Hippocampal formation (tissue), 2 donors: ENCODE results near the gene FAM50A.
"Not testable (repeated sequence)": the region's sequence is repeated elsewhere in the genome, so short reads cannot be mapped to it uniquely, and the experiment has no call there.

Source experiments
- DNase-seq, 2 donors: peaks; one replicate each; lab custom pipeline; 2025; lab: John Stamatoyannopoulos, UW

Gene FAM50A, protein sequence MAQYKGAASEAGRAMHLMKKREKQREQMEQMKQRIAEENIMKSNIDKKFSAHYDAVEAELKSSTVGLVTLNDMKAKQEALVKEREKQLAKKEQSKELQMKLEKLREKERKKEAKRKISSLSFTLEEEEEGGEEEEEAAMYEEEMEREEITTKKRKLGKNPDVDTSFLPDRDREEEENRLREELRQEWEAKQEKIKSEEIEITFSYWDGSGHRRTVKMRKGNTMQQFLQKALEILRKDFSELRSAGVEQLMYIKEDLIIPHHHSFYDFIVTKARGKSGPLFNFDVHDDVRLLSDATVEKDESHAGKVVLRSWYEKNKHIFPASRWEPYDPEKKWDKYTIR

DNA sequence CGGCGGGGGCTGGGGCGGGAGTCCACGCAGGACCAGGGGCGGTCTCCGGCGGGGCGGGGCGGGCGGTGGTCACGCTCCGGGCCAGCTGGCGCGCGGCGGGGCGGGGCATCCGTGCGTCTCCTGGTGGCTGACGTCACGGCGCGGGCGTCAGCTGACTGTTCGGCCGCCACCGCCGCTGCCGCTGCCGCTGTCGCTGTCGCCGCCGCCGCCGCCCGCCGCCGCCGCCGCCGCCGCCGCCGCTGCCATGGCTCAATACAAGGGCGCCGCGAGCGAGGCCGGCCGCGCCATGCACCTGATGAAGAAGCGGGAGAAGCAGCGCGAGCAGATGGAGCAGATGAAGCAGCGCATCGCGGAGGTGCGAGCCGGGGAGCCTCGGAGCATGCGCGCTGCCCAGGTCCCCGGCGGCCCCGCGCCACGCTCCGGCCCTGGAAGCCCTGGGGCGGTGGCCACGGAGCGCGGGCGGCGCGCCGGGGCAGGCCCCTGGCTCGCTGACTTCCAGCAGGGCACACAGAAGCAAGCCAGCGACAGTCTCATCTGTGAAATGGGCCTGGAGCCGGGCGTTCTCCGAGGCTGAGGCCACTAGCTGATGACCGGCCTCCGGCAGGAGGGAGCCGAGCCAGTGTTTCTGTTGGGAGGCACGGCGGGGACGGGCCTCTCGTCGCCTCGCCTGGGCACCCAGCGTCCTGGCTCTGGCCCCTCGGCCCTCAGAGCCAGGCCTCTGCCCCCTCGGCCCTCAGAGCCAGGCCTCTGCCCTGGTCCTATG, at the start of gene FAM50A:
TSS of gene FAM50A (plus strand) at position 150 of the 763 bp plus-strand sequence. CDS start at position 245, 95 bp downstream.
- peak in 1 of 2 donors; percentile 47 for DNase-seq

DNA sequence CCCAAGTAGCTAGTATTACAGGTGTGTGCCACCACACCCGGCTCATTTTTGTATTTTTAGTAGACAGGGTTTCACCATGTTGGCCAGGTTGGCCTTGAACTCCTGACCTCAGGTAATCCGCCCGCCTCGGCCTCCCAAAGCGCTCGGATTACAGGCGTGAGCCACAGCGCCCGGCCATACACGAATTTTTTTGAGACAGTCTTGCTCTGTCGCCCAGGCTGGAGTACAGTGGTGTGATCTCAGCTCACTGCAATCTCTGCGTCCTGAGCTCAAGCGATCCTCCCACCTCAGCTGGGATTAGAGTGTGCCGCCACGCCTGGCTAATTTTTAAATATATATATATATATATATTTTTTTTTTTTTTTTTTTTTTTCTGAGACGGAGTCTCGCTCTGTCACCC, 47.6 kb upstream of the FAM50A start:
- DNase-seq: not testable (repeated sequence)

DNA sequence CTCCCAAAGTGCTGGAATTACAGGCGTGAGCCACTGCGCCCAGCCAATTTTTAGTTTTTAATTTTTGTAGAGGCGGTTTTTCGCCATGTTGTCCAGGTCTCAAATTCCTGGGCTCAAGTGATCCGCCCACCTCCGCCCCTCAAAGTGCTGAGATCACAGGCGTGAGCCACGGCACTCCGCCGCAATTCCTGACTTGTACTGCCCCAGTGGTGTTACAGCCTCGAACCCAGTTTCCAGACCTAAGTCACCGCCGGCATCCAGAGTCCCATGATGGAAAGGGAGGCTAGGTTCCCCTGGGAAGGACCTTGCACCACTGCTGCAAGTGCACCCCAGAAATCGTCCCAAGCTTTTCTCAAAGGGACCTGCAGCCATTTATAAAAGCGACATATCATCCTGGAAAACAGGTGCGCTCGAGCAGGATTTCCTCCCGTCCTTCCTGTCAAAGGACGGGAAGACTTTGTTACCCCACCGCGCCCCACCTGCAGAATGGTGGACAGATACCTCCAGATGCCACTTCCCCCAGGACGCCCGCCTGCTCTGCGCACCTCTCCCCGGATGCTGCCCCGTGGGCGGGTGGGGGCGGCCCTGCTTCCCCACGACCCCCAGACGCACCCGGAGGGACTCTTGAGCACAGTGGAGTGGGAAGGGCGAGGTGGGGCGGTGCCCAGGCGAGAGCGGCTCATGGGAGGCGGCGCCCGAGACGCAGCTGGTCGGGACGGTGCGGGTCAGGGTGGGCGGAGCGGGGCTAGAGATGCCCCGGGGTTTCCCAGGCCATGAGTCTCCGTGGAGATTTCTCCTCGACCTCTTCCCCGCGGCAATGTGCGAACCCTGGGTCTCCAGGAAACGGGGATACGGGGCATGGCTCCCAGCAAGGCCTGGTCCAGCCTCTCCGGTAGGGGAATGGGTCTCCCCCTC, 46.7 kb upstream of the FAM50A start:
- no peak for DNase-seq

DNA sequence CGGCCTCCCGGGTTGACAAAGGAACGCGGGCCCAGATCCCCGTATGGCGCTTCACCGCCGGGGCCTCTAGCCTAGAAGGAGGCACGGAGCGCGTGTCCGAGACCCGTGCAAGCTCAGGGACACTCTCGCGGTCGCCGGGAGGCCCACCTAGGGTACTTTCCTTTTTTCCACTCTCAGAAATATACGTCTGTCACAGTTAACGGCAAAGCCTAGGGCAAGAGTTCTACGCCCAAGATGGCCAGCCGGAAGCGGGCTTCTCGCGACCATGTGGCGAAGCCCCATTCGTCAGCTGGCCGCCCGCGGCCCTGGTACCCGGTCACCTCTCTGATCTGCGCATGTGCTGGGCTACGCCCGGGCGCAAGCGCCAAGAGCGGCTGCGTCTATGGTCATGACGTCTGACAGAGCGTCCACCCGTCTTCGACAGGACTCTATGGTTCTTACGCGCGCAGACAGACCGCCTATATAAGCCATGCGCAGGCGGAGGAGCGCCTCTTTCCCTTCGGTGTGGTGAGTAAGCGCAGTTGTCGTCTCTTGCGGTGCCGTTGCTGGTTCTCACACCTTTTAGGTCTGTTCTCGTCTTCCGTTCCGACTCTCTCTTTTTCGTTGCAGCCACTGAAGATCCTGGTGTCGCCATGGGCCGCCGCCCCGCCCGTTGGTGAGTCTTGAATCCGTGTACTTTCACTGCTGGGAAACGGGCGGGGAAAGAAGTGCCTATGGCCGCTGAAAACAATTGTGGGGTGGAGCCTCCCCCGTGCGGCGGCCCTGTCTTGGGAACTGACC, 45.9 kb upstream of the FAM50A start, which contains the start of gene RPL10:
TSS of gene RPL10 (plus strand) at position 490 of the 780 bp plus-strand sequence. CDS start at position 633, 143 bp downstream.
- DNase-seq: peak; percentile 88

DNA sequence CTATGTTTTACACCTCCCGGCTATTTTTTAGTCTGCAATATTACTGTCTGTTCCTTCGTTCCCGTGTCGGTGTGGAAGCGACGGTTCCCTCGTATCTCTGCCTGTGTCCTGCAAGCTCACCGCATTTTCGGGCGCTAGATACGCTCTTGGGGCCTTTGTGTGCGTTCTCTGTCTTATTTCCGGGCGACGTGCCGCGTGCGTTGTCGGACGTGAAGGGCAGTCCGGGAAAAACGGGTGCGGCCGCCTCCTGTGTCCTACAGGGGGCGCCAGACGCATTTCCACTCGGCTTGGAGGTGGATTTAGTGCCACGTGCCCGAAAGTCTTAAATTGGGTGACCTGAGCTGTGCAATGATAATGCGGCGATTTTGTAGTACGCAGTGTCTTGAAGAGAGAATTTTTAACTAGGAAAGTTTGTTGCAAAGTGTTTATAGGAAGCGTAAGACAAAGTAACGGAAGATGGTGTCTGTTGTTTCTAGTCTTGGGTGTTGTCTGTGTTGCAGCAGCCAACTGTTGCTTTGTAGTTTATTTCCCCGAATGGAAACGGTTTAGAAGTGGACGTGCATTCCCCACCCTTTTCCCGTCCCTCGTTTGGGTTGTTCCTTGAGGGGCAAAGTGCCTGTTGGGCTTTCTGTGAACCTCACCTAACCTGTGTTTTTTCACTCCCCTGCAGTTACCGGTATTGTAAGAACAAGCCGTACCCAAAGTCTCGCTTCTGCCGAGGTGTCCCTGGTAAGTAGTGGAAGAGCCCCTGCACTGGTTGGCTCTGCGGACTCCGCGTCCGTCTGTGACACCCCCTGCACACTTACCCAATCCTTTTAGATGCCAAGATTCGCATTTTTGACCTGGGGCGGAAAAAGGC, 45.0 kb upstream of the FAM50A start:
- DNase-seq: peak; percentile 20 to 57

DNA sequence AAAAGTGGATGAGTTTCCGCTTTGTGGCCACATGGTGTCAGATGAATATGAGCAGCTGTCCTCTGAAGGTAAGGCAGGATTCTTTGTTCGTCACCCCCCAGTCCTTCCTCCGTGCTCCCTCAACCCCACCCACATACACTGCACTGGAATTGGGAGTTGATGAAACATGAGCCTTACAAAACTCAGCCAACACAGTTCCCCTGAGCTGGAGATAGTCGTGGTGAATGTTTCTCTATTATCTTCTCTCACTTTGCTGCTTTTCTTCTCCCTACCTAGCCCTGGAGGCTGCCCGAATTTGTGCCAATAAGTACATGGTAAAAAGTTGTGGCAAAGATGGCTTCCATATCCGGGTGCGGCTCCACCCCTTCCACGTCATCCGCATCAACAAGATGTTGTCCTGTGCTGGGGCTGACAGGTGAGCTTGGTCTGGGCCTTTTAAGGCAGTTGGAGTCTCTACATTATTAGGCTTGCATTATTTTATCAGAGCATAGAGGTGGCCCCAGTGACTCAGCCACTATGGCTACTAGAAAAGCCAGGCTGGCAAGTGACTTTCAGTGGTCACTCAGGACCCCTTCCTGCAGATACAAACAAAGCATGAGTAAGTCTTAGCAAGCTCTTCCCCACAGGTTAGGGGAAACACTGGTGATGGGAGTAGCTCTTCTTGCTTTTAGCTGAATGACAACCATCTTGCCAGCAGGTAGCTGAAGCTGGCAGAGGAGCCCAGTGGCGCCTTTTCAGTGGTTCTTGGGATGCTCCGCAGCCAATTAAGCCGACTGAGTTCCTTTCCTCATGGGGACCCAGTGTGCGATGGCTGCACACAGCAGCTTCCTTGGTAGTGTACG, 44.2 kb upstream of the FAM50A start:
- no peak for DNase-seq

DNA sequence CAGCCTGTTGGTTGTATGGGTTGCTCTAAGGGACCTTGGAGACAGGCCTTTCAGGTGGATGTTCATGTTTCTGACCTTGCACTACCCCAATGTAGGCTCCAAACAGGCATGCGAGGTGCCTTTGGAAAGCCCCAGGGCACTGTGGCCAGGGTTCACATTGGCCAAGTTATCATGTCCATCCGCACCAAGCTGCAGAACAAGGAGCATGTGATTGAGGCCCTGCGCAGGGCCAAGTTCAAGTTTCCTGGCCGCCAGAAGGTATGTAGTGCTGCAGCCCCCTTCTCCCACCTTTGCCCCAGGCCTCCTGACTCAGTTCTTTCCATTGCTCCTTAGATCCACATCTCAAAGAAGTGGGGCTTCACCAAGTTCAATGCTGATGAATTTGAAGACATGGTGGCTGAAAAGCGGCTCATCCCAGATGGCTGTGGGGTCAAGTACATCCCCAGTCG, 43.5 kb upstream of the FAM50A start:
- not testable (repeated sequence) for DNase-seq

DNA sequence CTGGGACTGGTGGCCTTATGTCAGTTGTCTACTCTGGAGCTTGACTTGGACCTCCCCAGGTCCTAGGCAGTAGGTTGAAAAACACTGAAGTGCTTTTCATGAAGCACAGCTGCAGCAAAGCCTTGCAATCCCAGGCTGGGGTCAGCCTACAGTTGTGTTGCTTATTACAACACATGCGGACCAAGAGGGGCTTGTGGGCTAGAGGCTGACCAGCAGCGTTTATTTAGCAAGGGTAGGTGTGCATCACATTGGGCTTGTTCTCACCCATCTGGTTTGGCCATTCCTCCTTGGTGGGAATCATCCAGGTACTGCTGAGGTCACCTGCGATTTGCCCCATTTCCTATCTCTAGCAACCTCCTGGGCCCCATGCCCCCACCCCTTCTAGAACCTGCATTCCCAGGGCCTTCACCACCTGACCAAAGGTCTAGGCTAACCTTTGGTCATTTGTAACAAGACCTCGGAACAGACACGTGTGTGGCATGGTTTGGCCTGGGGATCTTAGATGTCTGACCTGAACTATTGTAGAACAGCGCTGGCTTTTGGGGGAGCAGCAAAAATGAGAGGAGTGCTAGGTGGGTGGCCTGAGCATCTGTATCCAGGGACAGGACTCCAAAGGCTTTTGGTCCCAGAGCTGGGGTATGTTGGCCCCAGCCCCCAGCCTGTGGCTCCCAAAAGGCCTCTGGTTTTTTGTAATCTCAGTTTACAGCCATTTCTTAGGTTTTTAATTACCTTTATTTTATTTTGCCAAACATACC, 42.7 kb upstream of the FAM50A start:
- DNase-seq: no peak

DNA sequence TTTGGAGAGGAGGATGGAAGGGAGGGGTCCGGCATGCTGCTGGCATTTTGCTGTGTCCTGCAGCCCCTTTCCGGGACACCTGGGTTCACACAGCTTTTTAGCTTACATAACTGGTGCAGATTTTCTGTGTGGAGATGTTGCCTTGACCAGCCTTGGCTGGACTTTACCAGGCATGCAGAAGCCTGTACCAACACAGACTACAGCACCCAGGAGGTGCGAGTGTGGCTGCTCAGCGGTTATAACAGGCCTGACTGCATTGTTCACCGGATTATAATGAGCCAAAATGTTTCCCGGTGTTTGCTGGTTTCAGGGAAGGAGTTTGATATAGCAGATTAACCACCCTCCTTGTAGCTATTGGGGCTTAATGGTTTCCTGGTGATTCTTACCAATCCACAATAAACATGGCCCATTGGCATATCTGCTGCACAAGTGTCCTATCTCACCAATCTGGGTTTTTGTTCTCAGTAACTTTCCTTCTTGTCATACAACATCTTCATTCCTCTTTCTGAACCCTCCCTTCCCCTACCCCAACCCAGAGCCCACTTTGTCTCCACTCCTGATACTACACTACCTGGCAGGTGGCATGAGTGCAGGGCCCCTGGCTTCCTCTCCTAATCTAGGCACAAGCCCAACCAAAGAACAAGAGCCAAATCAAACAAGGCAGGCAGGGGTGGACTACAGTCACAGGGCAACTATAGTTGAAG, 41.9 kb upstream of the FAM50A start:
- DNase-seq: no peak

DNA sequence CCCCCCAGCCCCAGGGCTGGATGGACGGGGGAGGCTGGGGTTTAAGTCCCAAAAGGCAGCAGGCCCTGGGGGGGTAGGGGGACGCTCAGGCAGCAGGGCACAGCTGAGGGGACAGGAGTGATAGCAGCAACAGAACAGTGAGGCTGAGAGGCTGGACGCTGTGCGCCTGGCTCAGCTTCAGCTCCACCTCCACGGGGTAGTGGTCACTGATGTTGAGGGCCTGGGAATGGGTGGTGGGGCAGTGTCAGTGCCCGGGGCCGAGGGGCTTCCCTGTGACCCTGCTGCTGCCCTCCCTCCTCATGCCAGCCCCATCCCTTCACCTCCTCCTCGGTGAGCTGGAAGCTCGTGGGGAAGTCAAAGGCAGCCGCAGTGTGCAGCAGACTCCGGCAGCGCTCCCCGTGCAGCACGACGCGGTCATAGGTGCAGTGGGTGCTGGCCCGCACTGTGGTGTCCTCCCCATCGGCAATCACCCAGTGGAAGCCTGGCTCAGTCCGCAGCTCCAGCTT, 41.3 kb upstream of the FAM50A start:
- DNase-seq: no peak

DNA sequence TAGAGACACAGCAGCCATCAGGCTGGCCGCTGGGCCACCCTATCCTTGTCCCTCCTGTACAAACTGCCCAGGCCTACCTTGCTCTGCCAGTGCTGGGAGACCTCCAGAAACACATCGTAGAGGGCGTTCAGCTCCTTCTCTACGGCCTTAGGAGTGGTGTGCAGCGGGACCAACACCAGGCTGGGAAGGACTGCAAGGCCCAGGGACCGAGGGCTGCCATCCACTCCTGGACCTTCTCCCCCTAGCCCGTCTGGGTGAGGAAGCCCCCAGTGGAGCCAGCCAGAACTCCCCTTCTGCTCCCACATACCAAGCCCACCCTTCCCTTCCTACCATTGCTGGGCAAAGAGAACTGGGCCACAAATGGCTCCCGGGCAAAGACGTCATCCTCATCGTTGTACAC, 40.7 kb upstream of the FAM50A start:
- no peak for DNase-seq

DNA sequence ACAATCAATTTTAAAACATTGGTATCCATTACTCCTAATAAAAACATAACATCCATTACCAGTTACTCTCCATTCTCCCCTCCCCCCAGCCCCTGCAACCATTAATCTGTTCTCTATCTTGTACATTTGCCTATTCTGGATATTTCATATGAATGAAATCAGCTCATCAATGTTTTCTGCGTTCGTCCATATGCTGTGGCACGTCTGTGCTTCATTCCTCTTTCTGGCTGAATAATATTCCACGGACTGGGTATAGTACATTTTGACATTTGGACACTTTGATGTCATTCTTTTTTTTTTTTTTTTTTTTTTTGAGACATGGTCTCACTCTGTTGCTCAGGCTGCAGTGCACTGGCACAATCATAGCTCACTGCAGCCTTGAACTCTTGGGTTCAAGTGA, 40.1 kb upstream of the FAM50A start:
- no peak for DNase-seq

DNA sequence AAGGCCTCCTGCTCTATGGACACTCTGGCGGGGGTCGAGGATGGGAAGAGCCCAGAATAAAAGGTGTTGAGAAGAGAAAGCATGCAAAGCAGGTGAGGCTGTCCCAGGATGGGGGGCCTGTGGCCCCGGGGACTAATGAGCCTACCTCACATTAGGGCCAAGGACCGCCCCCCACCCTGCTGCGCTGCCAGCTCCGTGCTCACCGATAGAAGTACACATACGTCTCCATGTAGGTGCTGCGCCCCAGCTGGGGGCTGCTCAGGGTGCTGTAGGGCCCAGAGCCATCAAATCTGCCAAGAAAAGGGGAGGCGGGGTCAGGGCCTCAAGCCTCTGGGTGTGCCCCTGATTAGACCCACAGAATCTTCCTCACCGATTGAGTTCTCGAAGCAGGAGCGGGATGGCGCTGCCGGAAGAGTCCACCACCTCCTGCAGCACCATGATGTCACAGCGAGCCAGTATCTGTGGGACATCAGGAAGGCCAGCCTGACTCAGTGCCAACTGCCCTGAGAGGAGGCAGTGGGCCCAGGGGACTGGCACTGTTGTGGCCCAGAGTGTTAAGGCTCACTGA, 39.2 kb upstream of the FAM50A start:
- DNase-seq: no peak

DNA sequence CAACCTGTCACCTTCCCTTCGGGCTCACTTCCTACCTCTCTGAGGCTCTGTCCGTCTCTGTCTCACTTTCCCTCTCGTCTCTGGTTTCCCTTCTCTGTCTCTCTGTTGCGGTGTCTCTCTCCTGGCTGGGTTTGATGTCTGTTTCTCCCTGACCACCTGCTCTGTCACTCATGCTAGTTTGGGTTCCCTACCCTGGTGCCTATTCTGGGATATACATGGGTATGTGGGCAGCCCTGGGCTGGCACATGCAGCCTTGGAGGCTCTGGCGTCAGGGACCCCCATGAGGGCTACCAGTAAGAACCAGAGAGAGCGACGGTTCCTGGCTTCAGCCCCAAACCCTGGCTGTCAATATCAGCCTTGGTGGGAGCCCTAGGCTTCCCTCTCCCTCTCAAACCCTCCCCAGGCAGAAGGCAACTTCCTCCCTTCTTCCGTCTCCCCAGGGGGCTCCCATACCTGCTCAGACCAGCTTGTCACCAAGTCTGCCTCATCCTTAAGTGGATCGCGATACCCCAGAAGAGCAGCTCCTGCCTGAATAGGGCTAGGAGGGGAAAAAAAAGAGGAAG, 35.2 kb upstream of the FAM50A start:
- no peak for DNase-seq

DNA sequence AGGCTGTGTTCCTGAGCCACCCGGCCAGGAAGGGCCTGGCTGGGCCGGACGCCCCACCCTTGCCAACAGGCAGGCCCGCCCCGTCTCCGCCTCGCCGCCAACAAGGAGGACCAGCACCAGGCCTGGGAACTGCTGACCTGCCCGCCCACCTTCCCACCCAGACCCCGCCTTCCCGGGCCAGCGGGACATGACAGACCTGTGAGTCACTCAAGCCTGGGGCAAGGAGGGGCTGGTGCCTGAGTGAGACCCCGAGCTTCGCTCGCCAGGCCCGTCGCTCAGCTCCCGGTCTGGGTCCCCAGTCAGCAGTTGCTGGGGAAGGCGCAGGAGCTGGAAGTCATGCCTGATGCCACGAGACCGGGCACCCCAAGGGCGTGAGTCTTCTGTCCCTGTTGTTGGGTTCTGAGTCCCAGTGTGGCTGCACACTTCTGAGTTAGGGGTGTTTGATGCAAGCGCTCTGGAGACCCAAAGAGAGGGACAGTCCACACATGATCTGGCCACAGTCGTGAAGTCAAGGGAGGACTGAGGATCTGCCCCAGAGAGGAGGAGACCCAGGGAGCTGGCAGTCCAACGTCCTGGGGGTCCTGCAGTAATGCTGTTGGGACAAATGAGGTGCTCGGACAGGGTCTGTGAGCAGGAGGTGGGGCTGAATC, 34.6 kb upstream of the FAM50A start, which contains the start of gene DNASE1L1:
TSS of gene DNASE1L1 (minus strand) at position 33 of the 650 bp plus-strand sequence. CDS start 3,686 bp downstream, outside the sequence.
- DNase-seq: no peak

DNA sequence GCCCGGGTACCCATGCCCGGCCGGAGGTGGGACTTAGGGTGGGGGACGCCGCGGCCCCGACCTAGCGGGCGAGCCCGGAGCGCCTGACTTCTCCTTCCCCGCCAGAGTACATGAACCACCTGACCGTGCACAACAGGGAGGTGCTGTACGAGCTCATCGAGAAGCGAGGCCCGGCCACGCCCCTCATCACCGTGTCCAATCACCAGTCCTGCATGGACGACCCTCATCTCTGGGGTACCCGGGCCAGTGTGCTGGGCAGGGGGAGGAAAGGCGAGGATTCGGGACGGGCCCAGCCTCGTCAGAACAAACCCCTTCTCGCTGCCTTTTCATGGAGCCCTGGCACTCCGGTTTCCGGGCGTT, 32.0 kb upstream of the FAM50A start:
- DNase-seq: no peak
